SK-N-SH (cell line): Measurements from ENCODE around the gene PHF21B. TPM values are rescaled to one million over a fixed set of nuclear protein-coding genes. Genes with fewer than 3 reads are reported as not detected.

ENCODE experiments used
- CTCF ChIA-PET: fragments of 300-600, 350-600 bp; formaldehyde crosslinking; extraction: SDS; loops from one replicate; lab custom pipeline; 2021; lab: Yijun Ruan, JAX
- POLR2A ChIA-PET: fragments of 350-600 bp; sonication (Branson Sonifier 250); formaldehyde crosslinking; extraction: SDS; loops from one replicate; lab custom pipeline; 2020; ENCODE audit warnings: antibody characterized with exemption, inconsistent platforms; lab: Yijun Ruan, JAX
- DNase-seq: peaks from one replicate; pipeline ENCODE4 v3.0.0; 2012
- H2AFZ ChIP-seq: fragments of 200-600 bp; sonication (generic); 2 replicates; pipeline ENCODE4 v1.8.1; 2016; ENCODE audit warnings: antibody characterized with exemption, mild to moderate bottlenecking, low read depth
- H3F3A ChIP-seq: fragments of 200-600 bp; sonication (generic); replicated peaks from 2 replicates; pipeline ENCODE3; 2016; ENCODE audit warnings: antibody characterized with exemption, mild to moderate bottlenecking; ENCODE audit not compliant: insufficient read depth
- H3K27ac ChIP-seq, 2 experiments: fragments of 200-500 bp in 1 of 2; fragments of 200-600 bp in 1 of 2; sonication (Bioruptor generic) in 1 of 2; sonication (generic), shearing (Covaris generic) in 1 of 2; 2 replicates each; pipeline versions ENCODE4 v1.5.1 to v1.6.1; 2014 to 2016; ENCODE audit warnings: low read depth in 2 of 2, inconsistent platforms in 1 of 2, low read length in 1 of 2, mild to moderate bottlenecking in 1 of 2, mixed read lengths in 1 of 2
- H3K27me3 ChIP-seq: fragments of 200-600 bp; sonication (generic), shearing (Covaris generic); 2 replicates; pipeline ENCODE4 v1.6.1; 2016; ENCODE audit warnings: mixed run types; ENCODE audit not compliant: insufficient read depth
- H3K36me3 ChIP-seq, 2 experiments: fragments of 200-500 bp in 1 of 2; fragments of 200-600 bp in 1 of 2; sonication (Bioruptor generic) in 1 of 2; sonication (generic) in 1 of 2; replicated peaks in 1 of 2; 2 replicates each; pipeline versions ENCODE3 to v1.5.1; 2014 to 2016; ENCODE audit warnings: low read length in 1 of 2, mild to moderate bottlenecking in 1 of 2; ENCODE audit not compliant: insufficient read depth in 2 of 2, control insufficient read depth in 1 of 2
- H3K4me1 ChIP-seq, 2 experiments: fragments of 200-500 bp in 1 of 2; fragments of 200-600 bp in 1 of 2; sonication (Bioruptor generic) in 1 of 2; sonication (generic), shearing (Covaris generic) in 1 of 2; 2 replicates each; pipeline versions ENCODE4 v1.5.1 to v1.6.1; 2014 to 2016; ENCODE audit warnings: low read depth in 1 of 2, low read length in 1 of 2, mixed run types in 1 of 2; ENCODE audit not compliant: insufficient read depth in 2 of 2, control insufficient read depth in 1 of 2
- H3K4me2 ChIP-seq: fragments of 200-600 bp; sonication (generic), shearing (Covaris generic); 2 replicates; pipeline ENCODE4 v1.6.1; 2017; ENCODE audit warnings: mixed run types
- H3K4me3 ChIP-seq, 2 experiments: fragments of 200-500 bp in 1 of 2; fragments of 200-600 bp in 1 of 2; sonication (Bioruptor generic) in 1 of 2; sonication (generic), shearing (Covaris generic) in 1 of 2; 2 replicates each; pipeline versions ENCODE4 v1.5.1 to v1.8.1; 2014 to 2016; ENCODE audit warnings: low read depth in 2 of 2, inconsistent platforms in 1 of 2, low read length in 1 of 2, mild to moderate bottlenecking in 1 of 2, mixed read lengths in 1 of 2, moderate library complexity in 1 of 2
- H3K79me2 ChIP-seq: fragments of 200-600 bp; sonication (generic); 2 replicates; pipeline ENCODE4 v1.8.1; 2017; ENCODE audit warnings: mild to moderate bottlenecking; ENCODE audit not compliant: insufficient read depth
- H3K9ac ChIP-seq: fragments of 200-600 bp; sonication (generic); 2 replicates; pipeline ENCODE4 v1.6.1; 2017; ENCODE audit warnings: mixed run types
- H3K9me2 ChIP-seq: fragments of 200-600 bp; sonication (generic); 2 replicates; pipeline ENCODE4 v1.6.1; 2017; ENCODE audit warnings: mixed run types
- H3K9me3 ChIP-seq: fragments of 200-600 bp; sonication (generic); 2 replicates; pipeline ENCODE4 v1.6.1; 2017; ENCODE audit warnings: mixed run types, mild to moderate bottlenecking, moderate library complexity
- H4K20me1 ChIP-seq: fragments of 200-600 bp; sonication (generic); 2 replicates; pipeline ENCODE4 v1.6.1; 2017; ENCODE audit warnings: mild to moderate bottlenecking, mixed run types; ENCODE audit not compliant: insufficient read depth
- CHD2 ChIP-seq: fragments of 150-350 bp; IDR thresholded peaks from 2 replicates; pipeline ENCODE4 v1.6.1; 2018; ENCODE audit warnings: low read length; ENCODE audit not compliant: partially characterized antibody
- ELF1 ChIP-seq: IDR thresholded peaks from 2 replicates; pipeline ENCODE4 v1.4.0; 2012
- EZH2phosphoT487 ChIP-seq: fragments of 200-600 bp; sonication (generic); IDR thresholded peaks from 2 replicates; pipeline ENCODE4 v1.6.1; 2017; ENCODE audit warnings: low read depth, mixed run types, mild to moderate bottlenecking, antibody characterized with exemption, moderate library complexity, borderline replicate concordance
- FOSL2 ChIP-seq: IDR thresholded peaks from 2 replicates; pipeline ENCODE4 v1.4.0; 2012; ENCODE audit warnings: low read depth, mild to moderate bottlenecking, moderate library complexity, borderline replicate concordance
- FOXM1 ChIP-seq: IDR thresholded peaks from 2 replicates; pipeline ENCODE4 v1.4.0; 2012; ENCODE audit warnings: low read depth, mild to moderate bottlenecking
- JUND ChIP-seq: IDR thresholded peaks from 2 replicates; pipeline ENCODE4 v1.4.0; 2012
- MAX ChIP-seq: IDR thresholded peaks from 2 replicates; pipeline ENCODE4 v1.4.0; 2012; ENCODE audit warnings: low read depth
- MXI1 ChIP-seq: IDR thresholded peaks from 2 replicates; pipeline ENCODE4 v1.6.1; 2012; ENCODE audit warnings: mild to moderate bottlenecking, low read depth, low read length, improper control_type of control experiment
- NFIC ChIP-seq: IDR thresholded peaks from 2 replicates; pipeline ENCODE4 v1.4.0; 2012; ENCODE audit warnings: borderline replicate concordance
- NRF1 ChIP-seq: IDR thresholded peaks from 2 replicates; pipeline ENCODE4 v1.6.1; 2012; ENCODE audit warnings: low read depth, mild to moderate bottlenecking, low read length
- RAD21 ChIP-seq: IDR thresholded peaks from 2 replicates; pipeline ENCODE4 v1.6.1; 2012; ENCODE audit warnings: mild to moderate bottlenecking, low read length
- RCOR1 ChIP-seq: fragments of 150-350 bp; IDR thresholded peaks from 2 replicates; pipeline ENCODE4 v1.6.1; 2017; ENCODE audit warnings: antibody characterized with exemption, low read length
- REST ChIP-seq: IDR thresholded peaks from 2 replicates; pipeline ENCODE4 v1.6.1; 2012; ENCODE audit warnings: mild to moderate bottlenecking, low read depth, low read length, moderate library complexity
- RFX5 ChIP-seq: IDR thresholded peaks from 2 replicates; pipeline ENCODE4 v1.6.1; 2012; ENCODE audit warnings: mild to moderate bottlenecking, improper control_type of control experiment, low read length
- SIN3A ChIP-seq: IDR thresholded peaks from 2 replicates; pipeline ENCODE4 v1.6.1; 2012; ENCODE audit warnings: low read depth, mild to moderate bottlenecking, low read length, moderate library complexity, borderline replicate concordance
- SMC3 ChIP-seq: IDR thresholded peaks from 2 replicates; pipeline ENCODE4 v1.6.1; 2012; ENCODE audit warnings: low read depth, low read length, improper control_type of control experiment
- TAF1 ChIP-seq: IDR thresholded peaks from 2 replicates; pipeline ENCODE4 v1.6.1; 2012; ENCODE audit warnings: low read depth, mild to moderate bottlenecking, low read length, moderate library complexity, borderline replicate concordance
- TCF12 ChIP-seq: IDR thresholded peaks from 2 replicates; pipeline ENCODE4 v1.4.0; 2012
- TEAD4 ChIP-seq: IDR thresholded peaks from 2 replicates; pipeline ENCODE4 v1.4.0; 2012; ENCODE audit warnings: mild to moderate bottlenecking, borderline replicate concordance; ENCODE audit not compliant: insufficient read depth
- WGBS: methylation state at CpG from one replicate; pipeline ENCODE4 v1.1.6; 2017; ENCODE audit warnings: low lambda C conversion rate; 5-methylcytosine and 5-hydroxymethylcytosine counted together
- polyA plus RNA-seq, 3 experiments: library from polyadenylated mRNA; depleted of rRNA; stranded (reverse); fragments of >200 nt; gene quantifications; 2 replicates each; pipeline ENCODE4 v1.2.3, GENCODE V29; 2012

Gene PHF21B
- polyA plus RNA-seq, 1 of the 3 experiments (the other 2 are of a cell fraction) = 0.76 TPM

- DNase-seq = no peak
- H3K27ac ChIP-seq = no peak overlapping the region
- no peaks in the 10 kb centered on the region for H4K20me1 ChIP-seq
- no peak overlapping the region for H3K4me3 ChIP-seq
- POLR2A ChIA-PET = no interaction called here
- no peaks in the 10 kb centered on the region for H3F3A ChIP-seq
- CTCF ChIA-PET = no interaction called here
- H2AFZ ChIP-seq = no peak overlapping the region
- no peak overlapping the region for H3K4me2 ChIP-seq
- 79% methylated on average over 20 of the region's 21 CpGs for WGBS
- H3K9ac ChIP-seq = no peak overlapping the region
- no peaks in the 10 kb centered on the region for H3K9me3 ChIP-seq
- no peak for TF ChIP-seq ELF1
- TF ChIP-seq FOSL2 = no peak
- TF ChIP-seq REST = no peak
- no peak for TF ChIP-seq NRF1
- TF ChIP-seq MAX = no peak
- no peak for TF ChIP-seq RCOR1
- TF ChIP-seq RAD21 = no peak
- TF ChIP-seq CHD2 = no peak
- no peak for TF ChIP-seq TCF12
- TF ChIP-seq EZH2phosphoT487 = no peak
- TF ChIP-seq MXI1 = no peak
- no peak for TF ChIP-seq JUND
- no peak for TF ChIP-seq SMC3
- TF ChIP-seq SIN3A = no peak
- no peak for TF ChIP-seq TAF1
- no peak for TF ChIP-seq NFIC
- no peaks in the 10 kb centered on the region for H3K9me2 ChIP-seq
- H3K79me2 ChIP-seq = no peaks in the 10 kb centered on the region
- H3K27me3 ChIP-seq = 0 out of 2 replicates have a peak, but pooled peaks cover 5% of the 10 kb centered on the region
- H3K36me3 ChIP-seq = no peaks in the 10 kb centered on the region
- H3K4me1 ChIP-seq = peaks cover 0 to 5% of the 10 kb centered on the region in 2 experiments; a peak in 1 of 4 replicates
Measured at GRCh38 chr22:44950806-44951509, 58.8 kb downstream of the PHF21B start.

- H3K4me1 ChIP-seq = peaks cover 0 to 3% of the 10 kb centered on the region in 2 experiments; a peak in 1 of 4 replicates
- no peak for DNase-seq
- no peaks in the 10 kb centered on the region for H4K20me1 ChIP-seq
- no peaks in the 10 kb centered on the region for H3K9me2 ChIP-seq
- no peak overlapping the region for H2AFZ ChIP-seq
- H3K4me3 ChIP-seq = no peak overlapping the region
- no peaks in the 10 kb centered on the region for H3K27me3 ChIP-seq
- H3K79me2 ChIP-seq = no peaks in the 10 kb centered on the region
- no peak overlapping the region for H3K27ac ChIP-seq
- ChIA-PET POLR2A (no interaction called here), CTCF (no interaction called here)
- H3F3A ChIP-seq = no peaks in the 10 kb centered on the region
- no peaks in the 10 kb centered on the region for H3K36me3 ChIP-seq
- no peaks in the 10 kb centered on the region for H3K9me3 ChIP-seq
- H3K4me2 ChIP-seq = no peak overlapping the region
- WGBS = 78% methylated on average over 12 of the region's 13 CpGs
- no peak overlapping the region for H3K9ac ChIP-seq
- TF ChIP-seq ELF1 (no peak), FOXM1 (no peak), TEAD4 (no peak), CHD2 (no peak), RFX5 (no peak)
Measured at GRCh38 chr22:44947846-44948245, 62.0 kb downstream of the PHF21B start.
